Endometrial microvascular endothelial cells (primary cell): ENCODE measurements around the gene TOM1L2. TPM values are rescaled to one million over a fixed set of nuclear protein-coding genes. Genes with fewer than 3 reads are reported as not detected.

Source experiments
- in situ Hi-C: cut with HindIII; loops from 2 replicates; pipeline ENCODE4 v1.10.0; 2017; ENCODE audit warnings: low sequenced_read_pairs, low pct_unique_long_range_greater_than_20kb; ENCODE audit errors: inconsistent ontology term
- total RNA-seq: library from RNA; depleted of rRNA; stranded (reverse); fragments of >200 nt; gene quantifications from one replicate; pipeline ENCODE4 v1.2.3, GENCODE V29; 2015; ENCODE audit errors: inconsistent ontology term

The TOM1L2 gene
- 68.5 TPM for total RNA-seq

DNA sequence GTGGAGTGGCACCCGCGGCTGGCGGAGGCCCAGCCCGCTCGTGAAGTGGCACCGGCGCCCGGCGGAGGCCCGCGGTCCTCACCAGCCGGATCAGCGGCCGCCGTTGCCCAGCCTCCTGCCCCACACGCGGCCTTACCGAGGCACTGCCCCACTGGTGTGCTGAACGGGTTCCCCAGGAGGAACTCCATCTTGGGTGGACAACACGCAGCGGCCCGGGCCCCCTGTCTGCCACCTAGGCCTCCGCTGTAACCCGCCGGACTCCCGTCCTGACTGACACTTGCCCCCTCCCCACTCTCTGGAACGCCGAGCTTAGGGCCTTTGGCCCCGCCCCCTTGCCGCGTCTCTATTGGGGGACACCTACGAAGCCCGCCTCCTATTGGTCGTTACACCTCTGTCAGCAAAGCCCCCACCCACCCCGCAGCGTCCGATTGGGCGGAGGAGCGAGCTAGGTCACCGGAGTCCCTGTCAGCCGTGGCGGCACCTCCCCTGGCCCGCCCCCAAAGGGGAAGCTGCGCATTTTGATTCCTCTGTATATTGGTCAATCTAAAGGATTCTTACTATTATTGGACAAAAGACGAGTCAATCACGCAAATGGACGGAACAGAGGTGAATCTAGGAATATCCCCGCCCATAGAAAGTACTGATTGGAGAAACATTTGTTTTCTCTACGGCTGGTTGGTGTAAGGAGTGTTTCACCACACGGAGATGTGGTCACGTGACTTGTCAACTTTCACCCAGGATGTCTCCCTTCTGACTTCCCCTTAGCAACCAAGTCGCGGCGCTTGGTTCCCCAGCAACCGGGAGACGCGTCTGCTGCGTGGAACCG, at the start of gene TOM1L2, which contains the start of gene DRC3:
TOM1L2 (minus strand) TSS at position 275 of the 826 bp plus-strand sequence; CDS start at position 188, 87 bp downstream.
DRC3 (plus strand) TSS at position 737 of the 826 bp plus-strand sequence. CDS start 4,737 bp downstream, outside the sequence.
- in situ Hi-C loops = no loop called here

DNA sequence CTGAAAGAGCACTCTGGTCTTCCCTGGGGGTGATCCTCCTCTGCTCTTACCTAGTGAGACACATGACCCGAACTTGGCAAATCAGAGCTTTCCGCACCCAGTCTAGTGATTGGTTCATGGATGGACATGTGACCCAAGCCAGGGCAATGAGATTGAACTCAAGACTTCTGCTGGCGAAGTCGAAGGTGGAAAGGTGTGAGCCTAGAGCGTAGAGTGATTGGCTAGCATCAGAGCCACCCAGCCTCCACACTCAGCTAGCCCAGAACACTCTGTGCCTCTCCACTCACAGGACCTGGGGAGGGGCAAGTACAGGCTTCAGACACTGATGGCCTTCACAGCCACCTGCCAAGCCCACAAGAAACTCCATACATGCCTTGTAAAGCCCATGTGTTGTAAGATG, 49.2 kb upstream of the TOM1L2 start:
- in situ Hi-C loops = no loop called here

DNA sequence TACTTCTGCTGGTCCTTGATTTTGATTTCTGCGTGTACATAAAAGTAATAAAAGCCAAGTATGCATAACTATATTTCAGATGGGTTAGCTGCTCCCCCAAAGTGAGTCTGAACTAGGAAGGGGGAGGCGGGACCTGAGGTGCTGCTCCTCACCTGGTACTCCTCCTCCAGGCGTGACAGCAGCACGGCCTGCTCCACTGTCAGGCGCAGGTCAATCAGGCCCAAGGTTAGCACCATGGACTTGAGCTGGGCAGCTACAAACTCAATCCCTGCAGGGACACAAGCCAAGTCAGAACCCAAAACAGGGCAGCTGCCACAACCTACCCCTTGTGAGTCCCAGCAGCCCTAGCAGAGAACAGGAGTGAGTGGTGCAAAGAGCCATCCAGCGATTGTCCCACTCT, 48.8 kb upstream of the TOM1L2 start:
- in situ Hi-C loops = no loop called here

DNA sequence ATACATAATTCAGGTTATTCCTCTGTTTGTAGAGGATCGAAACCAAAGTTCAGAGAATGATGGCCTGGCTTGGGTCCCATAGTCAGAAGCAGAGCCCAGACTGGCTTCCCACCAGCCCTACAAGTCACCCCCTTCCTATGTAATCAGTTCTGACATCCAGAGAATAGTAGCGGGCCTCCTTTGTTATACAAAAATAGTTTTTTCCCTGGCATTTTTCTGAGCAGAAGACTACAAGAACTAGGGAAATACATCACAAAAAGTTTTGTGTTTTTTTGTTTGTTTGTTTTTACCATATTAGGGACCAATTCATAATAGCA, 47.6 kb upstream of the TOM1L2 start:
- in situ Hi-C loops = no loop called here

DNA sequence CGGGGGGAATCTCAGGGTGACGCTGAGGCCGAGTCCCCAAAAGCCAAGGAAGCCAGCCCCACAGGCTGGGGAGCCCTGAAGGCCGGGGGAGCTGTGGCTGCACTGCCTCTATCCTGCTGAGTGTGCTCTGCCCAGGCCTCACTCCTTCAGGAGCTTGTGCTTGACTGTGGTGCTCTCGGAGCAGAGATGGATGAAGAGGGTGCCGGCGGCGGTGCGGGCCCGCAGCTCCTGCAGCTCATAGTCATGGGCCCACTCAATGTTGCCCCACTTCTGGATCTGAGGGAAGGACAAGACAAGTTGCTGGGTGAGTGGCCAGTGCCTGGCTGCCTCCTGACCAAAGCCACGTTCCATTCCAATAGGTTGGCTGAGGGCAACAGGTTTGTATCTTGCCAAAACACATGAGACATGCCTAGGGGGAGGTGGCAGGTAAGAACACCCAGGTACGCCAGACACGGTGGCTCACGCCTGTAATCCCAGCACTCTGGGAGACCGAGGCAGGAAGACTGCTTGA, 46.3 kb upstream of the TOM1L2 start:
- in situ Hi-C loops = no loop called here

DNA sequence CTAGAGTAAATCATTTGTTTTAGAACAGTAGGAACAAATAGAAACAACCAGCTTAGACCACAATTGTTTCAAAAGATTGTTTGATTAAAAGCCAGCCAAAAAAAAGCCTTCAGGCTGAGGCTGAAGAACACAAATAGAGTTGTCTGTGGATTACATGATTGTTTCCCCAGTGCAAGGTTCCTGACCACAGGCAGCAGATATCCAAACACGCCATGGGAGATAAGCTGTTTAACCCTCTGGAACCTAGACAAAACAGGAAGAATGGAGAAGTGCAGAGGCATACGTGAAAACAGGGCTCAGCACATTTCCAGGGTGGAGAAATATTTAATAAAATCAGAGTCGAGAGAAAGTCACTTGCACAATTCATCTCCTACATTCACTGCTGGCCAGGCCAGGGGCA, 45.8 kb upstream of the TOM1L2 start:
- in situ Hi-C loops = no loop called here

DNA sequence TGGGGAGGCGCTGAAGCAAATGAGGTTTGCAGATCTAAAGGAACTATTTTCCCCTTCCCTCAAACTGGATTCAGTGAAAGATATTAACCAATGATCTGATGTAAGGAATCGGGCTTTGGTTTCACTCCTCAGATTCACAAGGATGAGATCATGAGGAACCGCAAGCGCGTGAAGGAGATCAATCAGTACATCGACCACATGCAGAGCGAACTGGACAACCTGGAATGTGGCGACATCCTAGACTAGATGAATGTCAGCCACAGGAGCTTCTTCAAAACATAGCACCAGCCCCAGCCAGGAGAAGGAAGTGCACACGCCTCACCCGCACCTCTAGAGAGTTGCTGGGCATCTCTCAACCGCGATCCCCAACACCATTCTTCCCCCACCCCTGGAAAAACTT, 44.2 kb upstream of the TOM1L2 start:
- in situ Hi-C loops = no loop called here

DNA sequence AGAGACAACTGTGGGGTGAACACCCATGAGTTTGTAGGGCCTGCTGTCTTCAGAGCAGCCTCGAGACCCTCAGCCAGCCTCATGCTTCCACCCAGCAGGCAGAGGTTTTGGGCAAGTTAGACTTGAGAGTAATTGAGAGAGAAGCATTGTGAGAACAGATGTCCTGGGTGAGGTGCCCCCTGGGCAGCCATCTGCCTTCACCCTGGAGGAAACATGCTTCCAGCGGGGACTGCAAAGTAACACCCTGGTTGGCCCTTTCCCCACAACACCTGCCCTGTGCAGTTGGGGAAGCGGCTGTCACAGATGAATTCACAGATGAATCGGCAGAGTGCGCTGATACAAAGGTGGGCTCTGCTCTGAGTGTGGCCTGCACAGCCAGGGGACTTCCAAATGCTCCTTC, 43.4 kb upstream of the TOM1L2 start:
- in situ Hi-C loops = no loop called here

DNA sequence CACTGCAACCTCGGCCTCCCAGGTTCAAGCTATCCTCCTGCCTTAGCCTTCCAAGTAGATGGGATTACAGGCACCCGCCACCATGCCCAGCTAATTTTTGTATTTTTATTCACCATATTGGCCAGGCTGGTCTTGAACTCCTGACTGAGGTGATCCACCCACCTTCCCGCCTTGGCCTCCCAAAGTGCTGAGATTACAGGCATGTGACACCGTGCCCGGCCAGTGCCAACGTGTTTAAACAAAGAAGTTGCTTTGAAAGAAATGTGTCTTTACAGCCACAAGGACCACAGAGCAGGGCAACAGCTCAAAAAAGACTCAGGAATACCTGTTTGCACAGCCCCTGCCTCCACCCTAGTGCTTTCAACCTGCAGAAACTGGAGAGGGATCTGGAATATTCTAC, 41.8 kb upstream of the TOM1L2 start:
- in situ Hi-C loops = no loop called here

DNA sequence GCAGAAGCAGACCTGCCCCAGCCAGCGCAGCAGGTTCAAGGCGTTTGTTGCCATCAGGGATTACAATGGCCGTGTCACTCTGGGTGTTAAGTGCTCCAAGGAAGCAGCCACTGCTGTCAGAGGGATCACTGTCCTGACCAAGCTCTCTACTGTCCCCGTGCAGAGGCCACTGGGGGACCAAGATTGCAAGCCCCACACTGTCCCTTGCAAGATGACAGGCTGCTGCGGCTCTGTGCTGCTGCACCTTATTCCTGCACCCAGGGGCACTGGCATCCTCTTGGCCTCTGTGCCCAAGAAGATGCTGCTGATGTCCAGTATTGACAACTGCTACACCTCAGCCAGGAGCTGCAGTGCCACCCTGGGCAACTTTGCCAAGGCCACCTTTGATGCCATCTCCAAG, 39.1 kb upstream of the TOM1L2 start:
- in situ Hi-C loops = no loop called here

DNA sequence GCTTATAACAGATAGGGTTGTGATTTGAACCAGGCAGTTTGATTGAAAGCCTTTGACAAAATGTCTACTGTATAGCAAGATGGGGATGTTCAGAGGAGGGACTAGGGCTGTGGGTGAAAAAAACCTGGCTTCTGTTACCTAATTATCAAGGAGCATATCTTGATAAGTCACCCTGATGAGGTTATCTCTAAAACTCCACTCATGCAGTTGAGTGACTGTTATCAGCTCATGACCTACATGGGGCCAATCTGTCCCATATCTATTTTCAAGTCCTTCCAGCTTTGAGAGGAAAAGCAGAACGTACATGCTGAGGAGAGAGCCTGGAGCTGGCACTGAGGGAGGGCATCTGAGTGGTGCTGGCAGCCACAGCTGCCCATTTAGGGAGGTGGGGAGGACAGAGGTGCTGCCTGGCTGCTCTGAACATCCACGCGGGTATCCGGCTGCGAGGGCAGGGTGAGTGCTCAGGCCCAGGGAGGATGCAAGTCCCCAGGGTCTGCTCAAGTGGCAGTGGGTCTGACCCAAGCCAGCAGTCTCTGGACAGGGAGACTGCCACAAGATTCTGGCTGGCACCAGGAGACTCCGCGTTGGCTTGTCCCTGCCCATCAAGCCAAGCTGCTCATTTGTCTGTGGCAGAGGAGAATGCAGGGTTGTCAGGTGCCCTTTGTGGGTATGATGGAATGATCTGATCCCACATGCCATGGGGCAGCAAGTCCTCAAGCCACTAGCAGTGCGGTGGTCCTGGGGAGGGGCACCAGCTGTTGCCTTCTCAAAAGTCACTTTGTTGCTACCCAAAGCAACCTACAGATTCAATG, 37.6 kb upstream of the TOM1L2 start:
- in situ Hi-C loops = no loop called here

DNA sequence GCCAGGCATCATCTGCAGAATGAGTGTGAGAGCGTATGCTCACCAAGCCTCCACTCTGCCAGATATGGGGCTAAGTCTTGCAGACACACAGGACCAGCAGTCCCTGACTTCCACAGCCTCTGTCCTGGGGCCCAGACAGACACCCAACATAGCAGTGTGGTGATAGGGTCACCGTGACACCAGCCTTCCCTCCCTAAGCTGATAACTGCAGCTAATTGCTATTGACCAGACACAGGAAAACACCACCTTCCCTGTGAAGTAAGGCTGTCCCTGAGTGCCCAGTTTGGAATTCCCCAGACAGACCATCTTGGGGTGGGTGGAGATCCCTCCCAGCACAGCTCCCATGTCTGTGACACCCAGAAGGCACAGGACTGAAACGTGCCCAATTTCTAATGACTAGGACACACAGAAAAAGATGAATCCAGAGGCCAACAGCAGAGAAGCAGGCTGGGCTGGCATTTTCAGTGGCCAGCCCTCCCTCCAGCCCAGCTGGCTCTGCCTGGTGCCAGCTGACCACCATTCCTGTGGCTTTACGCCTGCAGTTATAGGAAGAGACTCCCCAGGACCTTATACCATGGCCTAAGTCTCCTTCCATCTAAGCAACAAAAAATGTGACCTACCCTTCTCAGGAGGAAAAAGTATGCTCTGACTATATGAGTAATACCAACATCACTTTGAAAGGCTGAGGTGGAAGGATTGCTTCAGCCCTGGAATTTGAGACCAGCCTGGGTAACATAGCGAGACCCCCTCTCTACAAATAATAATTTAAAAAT, 36.5 kb upstream of the TOM1L2 start:
- in situ Hi-C loops = no loop called here

DNA sequence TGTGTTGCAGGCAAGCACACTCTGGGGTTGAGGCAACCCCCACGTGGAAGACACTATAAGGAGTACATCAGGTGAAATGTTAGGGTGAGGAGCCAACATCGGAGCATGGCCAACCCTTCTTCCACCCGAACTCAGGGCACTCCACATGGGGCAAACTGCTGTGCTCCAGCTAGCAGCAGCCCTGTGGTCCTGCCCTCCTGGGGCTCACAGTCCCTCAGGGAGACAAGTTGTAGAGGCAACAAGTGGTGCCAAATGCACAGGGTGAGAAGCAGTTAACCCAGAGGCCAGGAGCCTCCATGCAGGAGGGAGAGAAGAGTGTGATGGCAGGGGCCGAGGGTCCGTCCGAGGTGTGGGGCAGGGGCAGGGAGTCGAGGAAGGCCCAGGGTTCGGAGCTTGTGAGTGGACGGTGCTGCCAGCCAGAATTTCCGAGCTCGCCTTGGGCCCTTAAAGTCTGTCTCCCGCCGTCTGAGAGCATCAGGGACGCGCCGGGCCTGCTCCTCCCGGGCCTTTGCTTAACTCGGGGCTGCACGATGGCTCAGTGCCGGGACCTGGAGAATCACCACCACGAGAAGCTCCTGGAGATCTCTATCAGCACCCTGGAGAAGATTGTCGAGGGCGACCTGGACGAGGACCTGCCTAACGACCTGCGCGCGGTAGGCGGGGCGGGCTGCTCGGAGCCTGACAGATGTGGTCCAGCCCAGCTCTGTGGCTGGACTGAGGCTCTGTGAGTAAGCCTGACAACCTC, 34.5 kb upstream of the TOM1L2 start:
- in situ Hi-C loops = no loop called here

DNA sequence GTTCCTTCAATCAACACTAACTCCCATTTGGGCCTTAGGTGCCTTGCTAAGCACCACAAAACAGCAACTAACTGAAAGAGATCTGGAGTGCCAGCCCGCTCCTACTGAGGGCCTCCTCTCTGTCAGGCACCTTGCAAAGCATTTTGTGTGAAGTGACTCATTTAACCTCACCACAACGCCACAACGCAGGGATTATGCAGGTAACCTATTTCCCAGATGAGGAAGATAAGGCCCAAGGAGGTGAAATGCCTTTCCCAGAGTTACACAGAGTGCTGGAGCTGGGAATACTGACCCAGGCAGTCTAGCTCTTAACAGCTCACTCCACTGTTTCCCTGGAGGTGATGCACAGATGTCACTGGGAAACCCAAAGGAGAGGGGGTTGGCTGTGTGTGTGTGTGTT, 33.3 kb upstream of the TOM1L2 start:
- in situ Hi-C loops = no loop called here

DNA sequence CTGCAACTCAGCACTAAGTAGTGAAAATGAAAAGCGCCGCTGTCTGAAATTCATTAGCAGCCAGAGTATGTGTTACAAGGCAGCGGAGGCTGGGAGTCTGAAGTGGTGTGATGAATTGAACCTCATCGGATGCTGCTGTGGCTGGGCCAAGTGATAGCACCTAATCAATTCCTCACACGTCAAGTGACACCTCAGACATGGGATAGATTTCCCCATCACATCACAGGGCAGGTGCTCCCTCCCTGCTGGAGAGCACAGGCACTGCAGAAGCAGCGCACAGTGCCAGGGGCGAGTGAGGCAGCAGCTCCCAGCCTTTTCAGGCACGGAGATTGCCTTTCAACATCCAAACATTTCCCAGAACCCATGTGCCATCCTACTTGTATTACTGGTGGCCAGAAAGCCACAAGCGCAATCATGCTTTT, 32.7 kb upstream of the TOM1L2 start:
- in situ Hi-C loops = no loop called here

DNA sequence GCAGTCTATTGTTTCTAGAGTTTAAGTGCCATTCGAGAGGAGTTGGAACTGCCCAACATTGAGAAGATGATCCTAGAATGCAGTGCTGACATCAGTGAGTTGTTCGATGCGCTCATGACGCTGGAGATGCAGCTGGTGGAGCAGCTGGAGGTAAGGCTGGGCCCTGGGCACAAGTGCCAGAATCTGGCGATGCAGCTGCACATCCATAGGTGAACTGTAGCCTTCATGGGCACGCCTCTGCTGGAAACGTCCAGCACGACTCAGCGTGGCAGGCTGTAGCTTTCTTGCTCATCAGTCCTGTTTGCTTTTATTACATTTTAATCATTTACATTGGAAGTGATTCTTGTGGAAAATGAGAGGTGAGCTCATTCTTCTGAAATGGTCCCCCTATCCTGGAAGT, 32.1 kb upstream of the TOM1L2 start:
- in situ Hi-C loops = no loop called here

DNA sequence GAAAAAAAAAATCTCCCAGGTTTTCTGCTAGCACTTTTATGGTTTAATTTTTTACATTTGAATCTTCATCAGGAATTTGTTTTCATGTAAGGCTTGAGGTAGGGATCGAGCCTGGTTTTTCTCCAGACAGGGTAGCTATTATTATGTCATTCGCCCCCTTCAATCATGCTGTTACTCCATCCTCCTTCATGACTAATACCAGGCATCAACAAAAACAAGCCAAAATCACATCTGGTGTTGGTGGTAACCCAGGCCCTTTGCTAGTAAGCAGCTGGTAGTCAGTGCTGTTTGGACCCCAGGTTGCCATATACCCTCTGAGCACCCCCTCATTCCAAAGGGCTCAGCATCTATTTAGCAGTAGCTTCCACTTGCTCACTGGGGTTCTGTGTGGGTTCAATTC, 30.0 kb upstream of the TOM1L2 start:
- in situ Hi-C loops = no loop called here

DNA sequence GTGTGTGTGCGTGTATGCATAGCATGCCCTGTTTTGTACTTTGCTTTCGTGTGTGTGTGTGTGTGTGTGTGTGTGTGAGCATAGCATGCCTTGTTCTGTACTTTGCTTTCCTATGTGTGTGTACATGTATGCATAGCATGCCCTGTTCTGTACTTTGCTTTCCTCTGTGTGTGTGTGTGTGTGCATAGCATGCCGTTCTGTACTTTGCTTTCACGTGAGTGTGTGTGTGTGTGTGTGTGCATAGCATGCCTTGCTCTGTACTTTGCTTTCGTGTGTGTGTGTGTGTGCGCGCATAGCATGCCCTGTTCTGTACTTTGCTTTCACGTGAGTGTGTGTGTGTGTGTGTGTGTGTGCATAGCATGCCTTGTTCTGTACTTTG, 27.8 kb upstream of the TOM1L2 start:
- in situ Hi-C loops = no loop called here
